GM12801 (cell line): ENCODE measurements around the gene CHMP6.

Experiments used
- CTCF ChIP-seq: IDR thresholded peaks from one replicate; pipeline ENCODE4 v1.5.1; 2011; ENCODE audit warnings: control low read depth; ENCODE audit not compliant: insufficient read length; ENCODE audit errors: extremely low read depth

The CHMP6 gene

GRCh38 chr17:80991645-80992076 lies at the start of gene CHMP6:
TSS of gene CHMP6 (plus strand) at chr17:80991841. CDS start at chr17:80991919, 78 bp downstream.
- no peak for TF ChIP-seq CTCF

- TF ChIP-seq CTCF = no peak
Observed at GRCh38 chr17:80942423-80943345, 49.0 kb upstream of the CHMP6 start.

GRCh38 chr17:80943346-80944145 lies 48.1 kb upstream of the CHMP6 start:
- TF ChIP-seq CTCF = no peak

- TF ChIP-seq CTCF = no peak
Observed at GRCh38 chr17:80944326-80944725, 47.3 kb upstream of the CHMP6 start.

GRCh38 chr17:80945736-80946135 lies 45.9 kb upstream of the CHMP6 start:
- TF ChIP-seq CTCF = no peak

GRCh38 chr17:80946449-80946848 lies 45.2 kb upstream of the CHMP6 start:
- TF ChIP-seq CTCF = no peak

GRCh38 chr17:80947200-80947940 lies 44.3 kb upstream of the CHMP6 start:
- TF ChIP-seq CTCF = no peak
